ENCODE data around the gene ZBTB7C. TPM values are rescaled to one million over a fixed set of nuclear protein-coding genes. Genes with fewer than 3 reads are reported as not detected.

The ZBTB7C gene
- total RNA-seq, 1 experiment from 2014 or later: 0.33 TPM

DNA sequence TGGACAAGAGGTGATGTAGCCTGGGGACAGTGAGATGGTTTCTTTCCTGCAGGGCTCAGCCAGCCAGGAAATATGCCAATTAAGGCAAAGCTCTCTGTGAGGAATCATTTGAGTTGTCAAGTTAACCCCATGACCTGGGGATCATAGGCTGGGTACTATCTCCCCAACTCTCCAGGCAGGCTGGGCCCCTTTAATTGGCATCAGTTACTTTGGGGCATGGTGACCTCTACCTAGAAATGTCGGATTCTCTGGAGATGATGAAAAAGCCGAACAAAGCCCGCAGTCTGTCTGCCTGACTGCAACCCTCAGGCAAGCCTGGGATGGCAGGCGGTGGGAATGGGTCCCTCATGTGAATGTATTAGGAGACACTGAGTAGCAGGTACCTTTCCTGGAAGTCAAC is 285.2 kb downstream of the ZBTB7C start:
- no peaks in the 10 kb centered on the region for H3K9me3 Mint-ChIP-seq
- H2BK12ac ChIP-seq (ENCODE audit: insufficient read length, low read depth, low read length): no peak overlapping the region
- no peak overlapping the region for H4K8ac ChIP-seq (replicated peaks; ENCODE audit: insufficient read length, low read depth, low read length)
- peaks cover 14 to 42% of the 10 kb centered on the region in 2 experiments for H3K4me1 Mint-ChIP-seq
- 0 out of 2 replicates have a peak, but pooled peaks cover 4% of the 10 kb centered on the region for H3K4me1 ChIP-seq (ENCODE audit: insufficient read depth, low read length)
- no peak overlapping the region for H3K9ac ChIP-seq (ENCODE audit: extremely low read depth, insufficient read length, low read length)
- H2BK20ac ChIP-seq (ENCODE audit: low read depth, low read length, poor library complexity, severe bottlenecking): no peak overlapping the region
- DNase-seq: no peak
- H3K18ac ChIP-seq (ENCODE audit: insufficient read length, low read depth, low read length): no peak overlapping the region
- H3K27ac Mint-ChIP-seq: peak overlapping the region in 1 of 3 experiments; percentile 27; a peak in 1 of 7 replicates
- TF ChIP-seq, protein P1, sequence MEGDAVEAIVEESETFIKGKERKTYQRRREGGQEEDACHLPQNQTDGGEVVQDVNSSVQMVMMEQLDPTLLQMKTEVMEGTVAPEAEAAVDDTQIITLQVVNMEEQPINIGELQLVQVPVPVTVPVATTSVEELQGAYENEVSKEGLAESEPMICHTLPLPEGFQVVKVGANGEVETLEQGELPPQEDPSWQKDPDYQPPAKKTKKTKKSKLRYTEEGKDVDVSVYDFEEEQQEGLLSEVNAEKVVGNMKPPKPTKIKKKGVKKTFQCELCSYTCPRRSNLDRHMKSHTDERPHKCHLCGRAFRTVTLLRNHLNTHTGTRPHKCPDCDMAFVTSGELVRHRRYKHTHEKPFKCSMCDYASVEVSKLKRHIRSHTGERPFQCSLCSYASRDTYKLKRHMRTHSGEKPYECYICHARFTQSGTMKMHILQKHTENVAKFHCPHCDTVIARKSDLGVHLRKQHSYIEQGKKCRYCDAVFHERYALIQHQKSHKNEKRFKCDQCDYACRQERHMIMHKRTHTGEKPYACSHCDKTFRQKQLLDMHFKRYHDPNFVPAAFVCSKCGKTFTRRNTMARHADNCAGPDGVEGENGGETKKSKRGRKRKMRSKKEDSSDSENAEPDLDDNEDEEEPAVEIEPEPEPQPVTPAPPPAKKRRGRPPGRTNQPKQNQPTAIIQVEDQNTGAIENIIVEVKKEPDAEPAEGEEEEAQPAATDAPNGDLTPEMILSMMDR (conservative IDR thresholded peaks at IDR 0.05): no peak
- H3K27me3 Mint-ChIP-seq (ENCODE audit: low read depth): peaks cover 9% of the 10 kb centered on the region
- no CpG with 5 or more reads among the region's 4 CpGs for WGBS (ENCODE audit: extremely low coverage, insufficient read length, low lambda C conversion rate)
- no peaks in the 10 kb centered on the region for H3K27me3 ChIP-seq (ENCODE audit: insufficient read depth, low read length)
- H2BK15ac ChIP-seq (ENCODE audit: low read depth, low read length): no peak overlapping the region
- no peak overlapping the region for H3K27ac ChIP-seq (ENCODE audit: insufficient read length, low read depth, low read length)
- no peaks in the 10 kb centered on the region for H4K20me1 ChIP-seq (ENCODE audit: control insufficient read depth, insufficient read depth, insufficient read length)
- H4K91ac ChIP-seq (ENCODE audit: insufficient read length, low read depth, low read length): no peak overlapping the region
- no peaks in the 10 kb centered on the region for H3K9me3 ChIP-seq (ENCODE audit: control insufficient read depth, low read depth, low read length)
- no peak overlapping the region for H2BK120ac ChIP-seq (ENCODE audit: low read depth, low read length, poor library complexity, severe bottlenecking)
- H2BK5ac ChIP-seq (ENCODE audit: insufficient read length, low read length): no peak overlapping the region
- no peaks in the 10 kb centered on the region for H3K79me1 ChIP-seq (ENCODE audit: insufficient read depth, low read depth, low read length, poor library complexity, severe bottlenecking)
- no peaks in the 10 kb centered on the region for H3K79me2 ChIP-seq (ENCODE audit: insufficient read depth, low read length)
- no peak overlapping the region for H2AK5ac ChIP-seq (ENCODE audit: insufficient read length, low read length)
- no peak overlapping the region for H3K4ac ChIP-seq (ENCODE audit: low read depth, low read length)
- no peak overlapping the region for H3K4me3 Mint-ChIP-seq
- H3K14ac ChIP-seq (ENCODE audit: insufficient read depth, low read length): no peak overlapping the region
- H2AFZ ChIP-seq (ENCODE audit: low read length): no peak overlapping the region
- H3K56ac ChIP-seq (ENCODE audit: insufficient read length, low read depth, low read length): no peak overlapping the region
- no peak overlapping the region for H4K5ac ChIP-seq (ENCODE audit: insufficient read length, low read depth, low read length)
- no peaks in the 10 kb centered on the region for H3K36me3 Mint-ChIP-seq (ENCODE audit: insufficient read depth in 1 of 3, low read depth in 3 of 3)
- no peak overlapping the region for H3K4me2 ChIP-seq (ENCODE audit: insufficient read depth, insufficient read length, low read length)
- H3K23ac ChIP-seq (ENCODE audit: insufficient read length, low read depth, low read length): no peak overlapping the region
- no peaks in the 10 kb centered on the region for H3K23me2 ChIP-seq (ENCODE audit: insufficient read length, low read depth, low read length, poor library complexity, severe bottlenecking)
- H3T11ph ChIP-seq (ENCODE audit: low read length): no peak overlapping the region

All from H9 (cell line).